ENCODE results near the gene MAPKAPK2. TPM values are rescaled to one million over a fixed set of nuclear protein-coding genes. Genes with fewer than 3 reads are reported as not detected.

MAPKAPK2 gene
- total RNA-seq, 4 donors from 2014 or later, result 37.8 to 63.3 (median 42.9) TPM

DNA sequence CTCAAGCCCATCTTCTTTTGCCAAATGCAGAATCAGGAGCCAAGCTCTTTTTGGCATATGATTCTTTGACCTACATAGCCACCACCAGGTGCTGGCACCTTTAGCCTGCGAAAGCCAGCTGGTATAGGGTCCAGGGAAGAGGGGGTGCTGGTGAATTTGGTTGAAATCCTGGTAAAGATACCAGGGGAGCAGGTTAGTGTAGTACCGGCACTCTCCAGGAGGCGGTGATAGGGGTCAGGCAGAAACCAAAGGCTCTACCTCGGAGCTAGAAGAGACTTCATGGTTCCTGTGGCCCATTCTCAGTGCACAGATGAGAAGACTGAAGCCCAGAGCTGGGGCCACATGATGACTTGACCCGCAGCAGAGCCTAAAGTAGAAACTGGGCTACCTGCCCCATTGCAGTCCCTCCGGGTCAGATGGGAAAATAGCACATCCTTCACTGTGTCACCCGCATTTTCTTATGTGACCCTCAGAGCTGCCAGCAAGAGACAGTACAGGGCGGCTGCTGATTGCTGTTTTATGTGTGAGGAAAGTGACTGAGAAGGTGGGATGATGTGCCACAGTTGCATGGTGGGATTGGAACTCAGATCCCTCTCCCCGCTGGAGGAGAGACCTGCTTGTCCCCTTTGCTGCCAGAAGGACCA is 49.9 kb downstream of the MAPKAPK2 start:
- TF ChIP-seq, protein P1, sequence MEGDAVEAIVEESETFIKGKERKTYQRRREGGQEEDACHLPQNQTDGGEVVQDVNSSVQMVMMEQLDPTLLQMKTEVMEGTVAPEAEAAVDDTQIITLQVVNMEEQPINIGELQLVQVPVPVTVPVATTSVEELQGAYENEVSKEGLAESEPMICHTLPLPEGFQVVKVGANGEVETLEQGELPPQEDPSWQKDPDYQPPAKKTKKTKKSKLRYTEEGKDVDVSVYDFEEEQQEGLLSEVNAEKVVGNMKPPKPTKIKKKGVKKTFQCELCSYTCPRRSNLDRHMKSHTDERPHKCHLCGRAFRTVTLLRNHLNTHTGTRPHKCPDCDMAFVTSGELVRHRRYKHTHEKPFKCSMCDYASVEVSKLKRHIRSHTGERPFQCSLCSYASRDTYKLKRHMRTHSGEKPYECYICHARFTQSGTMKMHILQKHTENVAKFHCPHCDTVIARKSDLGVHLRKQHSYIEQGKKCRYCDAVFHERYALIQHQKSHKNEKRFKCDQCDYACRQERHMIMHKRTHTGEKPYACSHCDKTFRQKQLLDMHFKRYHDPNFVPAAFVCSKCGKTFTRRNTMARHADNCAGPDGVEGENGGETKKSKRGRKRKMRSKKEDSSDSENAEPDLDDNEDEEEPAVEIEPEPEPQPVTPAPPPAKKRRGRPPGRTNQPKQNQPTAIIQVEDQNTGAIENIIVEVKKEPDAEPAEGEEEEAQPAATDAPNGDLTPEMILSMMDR (IDR thresholded peaks at IDR 0.05; ENCODE audit: low read depth), result no peak

DNA sequence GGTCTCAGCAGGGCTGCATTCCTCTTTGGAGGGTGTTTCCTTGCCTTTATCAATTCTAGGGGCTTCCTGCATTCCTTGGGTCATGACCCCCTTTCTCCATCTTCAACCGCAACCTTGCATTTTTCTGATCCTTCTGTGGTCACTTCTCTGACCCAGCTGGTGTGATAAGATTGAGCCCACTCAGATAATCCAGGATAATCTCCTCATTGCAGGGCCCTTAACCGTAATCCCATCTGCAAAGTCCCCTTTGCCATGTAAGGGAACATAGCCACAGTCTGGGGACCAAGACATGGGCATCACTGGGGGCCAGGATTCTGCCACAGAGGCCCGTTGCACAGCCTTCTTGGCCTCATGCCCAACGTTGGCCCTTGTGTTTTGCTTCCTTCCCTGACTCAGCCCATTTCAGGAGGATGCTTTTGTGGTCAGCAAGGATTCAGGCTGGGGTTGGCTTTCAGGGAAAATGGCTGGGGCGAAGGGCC is 50.9 kb downstream of the MAPKAPK2 start:
- TF ChIP-seq, protein P1 (IDR thresholded peaks at IDR 0.05; ENCODE audit: low read depth), result no peak

DNA sequence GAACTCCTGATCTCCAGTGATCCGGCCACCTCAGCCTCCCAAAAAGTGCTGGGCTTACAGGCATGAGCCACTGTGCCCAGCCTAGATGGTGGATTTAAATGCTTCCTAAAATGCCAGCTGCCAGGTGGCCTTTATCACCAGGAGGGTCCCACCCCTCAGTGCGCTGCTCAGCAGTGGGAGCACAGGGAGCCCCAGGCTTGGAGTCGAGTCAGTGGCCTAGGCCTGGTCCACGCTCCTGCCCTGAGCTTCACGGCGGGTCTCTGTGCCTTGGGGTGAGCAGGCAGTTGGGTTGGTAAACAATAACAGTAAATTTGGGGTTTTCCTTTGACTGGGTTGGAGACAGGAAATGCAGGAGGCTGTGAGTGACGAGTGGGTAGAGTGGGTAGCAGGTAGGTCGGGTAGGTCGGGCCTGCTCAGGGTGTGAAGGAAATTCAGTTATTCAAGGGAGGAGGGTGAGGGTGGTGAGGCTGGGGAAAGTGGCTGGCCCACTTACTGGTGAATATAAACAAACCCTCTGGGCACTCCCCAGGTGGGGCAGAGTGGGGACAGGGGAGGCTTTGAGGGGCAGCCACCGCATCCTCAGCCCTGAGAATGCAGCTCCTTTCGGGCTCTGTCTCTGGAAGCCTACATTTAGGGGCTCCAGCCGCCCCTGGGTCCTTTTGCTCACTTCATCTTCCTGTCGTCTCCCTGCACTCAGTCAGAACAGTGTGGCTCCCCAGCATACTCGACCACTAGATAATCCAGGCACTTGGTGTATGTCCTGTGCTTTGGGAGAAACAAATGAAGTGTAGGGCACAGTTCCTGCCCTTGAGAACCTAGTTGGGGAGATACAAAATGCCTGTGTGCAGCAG is 52.4 kb downstream of the MAPKAPK2 start:
- TF ChIP-seq, protein P1 (IDR thresholded peaks at IDR 0.05; ENCODE audit: low read depth), result no peak

DNA sequence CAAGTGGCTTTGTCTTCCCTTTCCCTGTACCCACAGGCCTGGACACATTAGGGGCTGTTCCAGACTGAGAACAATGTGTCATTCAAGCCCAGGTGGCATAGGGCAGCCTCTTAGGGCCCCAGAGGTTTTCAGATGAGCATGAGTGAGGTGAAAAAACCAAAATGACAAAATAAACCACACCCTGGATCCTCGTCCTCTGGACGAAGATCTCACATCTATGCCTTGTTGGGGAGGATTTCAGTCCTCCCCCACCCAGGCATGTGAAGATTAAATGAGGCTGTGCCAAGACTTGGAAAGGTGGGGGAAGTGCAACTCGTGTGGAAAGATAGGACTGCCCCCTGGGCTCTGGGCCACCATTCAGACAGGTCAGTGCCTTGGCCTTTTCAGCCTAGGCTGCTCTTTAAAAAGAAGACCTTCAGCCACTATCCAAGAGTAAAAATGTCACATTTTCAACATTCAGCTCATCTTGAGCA is 53.1 kb downstream of the MAPKAPK2 start:
- TF ChIP-seq, protein P1 (IDR thresholded peaks at IDR 0.05; ENCODE audit: low read depth), result no peak

DNA sequence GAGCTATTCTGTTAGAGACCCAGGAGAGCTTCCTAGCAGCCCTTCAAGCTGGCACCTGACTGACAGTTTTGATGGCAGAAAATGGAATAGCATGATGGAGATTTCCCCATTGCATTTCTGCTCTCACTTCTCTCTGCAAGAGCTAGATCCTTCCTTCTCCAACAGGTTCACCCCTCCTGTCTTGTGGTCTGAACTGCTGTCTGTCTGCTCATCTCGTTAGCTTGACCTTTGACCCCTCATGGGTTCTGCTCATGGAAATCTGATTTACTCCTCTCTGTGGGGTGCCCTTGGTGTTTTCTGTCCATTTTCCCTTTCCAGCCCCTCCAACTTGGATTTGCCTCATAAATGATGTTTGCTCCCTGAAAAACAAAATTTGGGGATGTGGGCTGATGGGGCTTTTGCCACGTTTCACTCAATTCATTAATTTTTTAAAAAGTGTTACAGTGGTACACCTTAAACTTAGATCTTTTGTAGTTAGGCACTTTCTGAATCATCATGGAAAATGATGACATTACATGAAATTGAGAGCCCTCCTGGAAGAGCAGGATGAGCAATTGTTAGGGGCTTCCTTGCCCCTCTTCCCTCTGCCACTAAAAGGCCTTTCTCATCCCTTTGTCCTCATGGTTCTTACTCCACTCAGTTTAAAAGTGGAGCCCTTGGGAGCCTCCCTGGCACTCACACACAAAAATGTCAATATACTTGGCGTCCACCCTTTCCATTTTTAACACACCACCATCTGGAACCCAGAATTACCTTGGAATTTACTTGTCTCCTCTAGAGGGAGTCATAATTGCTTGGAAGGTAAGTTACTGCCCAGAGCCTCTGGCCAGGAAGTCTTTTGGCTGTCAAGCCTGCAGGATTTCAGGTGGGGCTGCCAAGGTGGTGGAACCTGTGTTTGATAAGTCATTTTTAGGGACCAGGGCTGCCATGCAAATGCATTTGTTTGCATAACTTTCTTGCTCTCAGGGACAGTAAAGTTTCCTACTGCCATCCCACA is 54.0 kb downstream of the MAPKAPK2 start:
- TF ChIP-seq, protein P1 (IDR thresholded peaks at IDR 0.05; ENCODE audit: low read depth), result no peak

DNA sequence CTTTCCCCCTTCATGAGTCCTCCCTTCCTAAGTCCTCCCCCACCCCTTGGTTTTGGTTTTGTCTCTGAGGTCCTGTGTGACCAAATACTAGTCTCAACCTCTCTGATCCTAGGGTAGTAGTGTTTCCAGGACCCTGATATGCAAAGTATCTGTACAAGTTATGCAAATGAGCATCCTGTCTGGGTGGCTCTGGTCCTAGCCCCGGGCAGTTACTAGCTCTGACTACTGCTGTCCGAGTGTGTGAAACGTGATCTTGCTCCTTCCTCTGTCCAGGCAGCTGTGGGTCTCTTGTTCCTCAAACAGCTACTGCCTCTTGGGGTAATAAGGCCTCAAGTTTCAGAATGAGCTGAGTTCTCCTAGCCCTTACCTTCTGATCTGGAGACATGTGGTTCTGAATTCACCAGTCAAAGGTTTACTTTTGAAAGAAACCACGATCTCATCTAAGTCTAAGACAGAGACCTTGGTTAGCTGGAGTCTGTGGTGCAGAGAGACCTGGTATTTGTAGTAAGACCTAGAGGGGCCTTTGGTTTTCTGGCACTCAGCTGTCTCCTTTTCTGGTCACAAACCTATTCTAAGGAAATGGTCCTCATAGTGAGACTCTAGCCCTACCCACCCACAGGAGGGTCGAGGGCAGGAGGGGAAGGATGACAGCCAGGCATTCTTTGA is 54.8 kb downstream of the MAPKAPK2 start:
- TF ChIP-seq, protein P1 (IDR thresholded peaks at IDR 0.05; ENCODE audit: low read depth), result no peak
